ENCODE data around the gene ADAMTS4.

Gene ADAMTS4

GRCh38 chr1:161195171-161195570 lies 3.7 kb downstream of the ADAMTS4 start:
- DNase-seq = no peak

GRCh38 chr1:161193561-161194235 lies 5.2 kb downstream of the ADAMTS4 start:
- DNase-seq = no peak

GRCh38 chr1:161192476-161193465 lies 6.1 kb downstream of the ADAMTS4 start:
- DNase-seq = no peak

- no peak for DNase-seq
Measured at GRCh38 chr1:161191971-161192370, 6.9 kb downstream of the ADAMTS4 start.

- DNase-seq = no peak
Measured at GRCh38 chr1:161190962-161191521, 7.8 kb downstream of the ADAMTS4 start.

- no peak for DNase-seq
Measured at GRCh38 chr1:161189036-161189435, 9.8 kb downstream of the ADAMTS4 start.

GRCh38 chr1:161188381-161188780 lies 10.5 kb downstream of the ADAMTS4 start:
- DNase-seq = no peak

GRCh38 chr1:161187311-161187710 lies 11.5 kb downstream of the ADAMTS4 start:
- DNase-seq = no peak

GRCh38 chr1:161185732-161186311 lies 13.0 kb downstream of the ADAMTS4 start:
- DNase-seq = peak; percentile 76

GRCh38 chr1:161185282-161185682 lies 13.6 kb downstream of the ADAMTS4 start:
- peak; percentile 91 for DNase-seq

GRCh38 chr1:161182214-161182613 lies 16.6 kb downstream of the ADAMTS4 start:
- DNase-seq = no peak

GRCh38 chr1:161180639-161181038 lies 18.2 kb downstream of the ADAMTS4 start:
- DNase-seq = no peak

- DNase-seq = no peak
Measured at GRCh38 chr1:161179698-161180097, 19.2 kb downstream of the ADAMTS4 start.

GRCh38 chr1:161177936-161178244 lies 21.0 kb downstream of the ADAMTS4 start:
- DNase-seq = no peak

GRCh38 chr1:161177112-161177935 lies 21.5 kb downstream of the ADAMTS4 start, which contains the start of gene B4GALT3:
Gene B4GALT3 (minus strand): TSS chr1:161177507. CDS start chr1:161176060, 1,447 bp downstream.
- peak; percentile 80 for DNase-seq

GRCh38 chr1:161176468-161177111 lies 22.3 kb downstream of the ADAMTS4 start:
- DNase-seq = no peak

- DNase-seq = no peak
Measured at GRCh38 chr1:161175771-161176453, 22.9 kb downstream of the ADAMTS4 start.

GRCh38 chr1:161174911-161175310 lies 23.9 kb downstream of the ADAMTS4 start:
- DNase-seq = no peak

- DNase-seq = no peak
Measured at GRCh38 chr1:161173711-161174110, 25.1 kb downstream of the ADAMTS4 start.

GRCh38 chr1:161172776-161173376 lies 26.0 kb downstream of the ADAMTS4 start:
- DNase-seq = no peak

- no peak for DNase-seq
Measured at GRCh38 chr1:161172349-161172748, 26.5 kb downstream of the ADAMTS4 start.

All from GF-D8 (cell line).